Neutrophil (primary cell): ENCODE results near the gene MRPL21.

Source experiments
- H3K27ac ChIP-seq: fragments of 200-600 bp; sonication (generic); 2 replicates; pipeline ENCODE4 v1.5.1; 2016; ENCODE audit warnings: mild to moderate bottlenecking, moderate library complexity
- H3K27me3 ChIP-seq: fragments of 200-600 bp; sonication (generic); 2 replicates; pipeline ENCODE4 v1.6.0; 2016; ENCODE audit warnings: mild to moderate bottlenecking
- H3K36me3 ChIP-seq: fragments of 200-600 bp; sonication (generic); 2 replicates; pipeline ENCODE4 v1.5.1; 2017
- H3K4me1 ChIP-seq, 2 experiments: fragments of 200-600 bp in 1 of 2; sonication (generic) in 1 of 2; 1 replicate in 1 of 2; 2 replicates in 1 of 2; pipeline versions ENCODE4 v1.5.1 to v1.6.1; 2013 to 2016; ENCODE audit warnings: low read depth in 1 of 2, low read length in 1 of 2, mild to moderate bottlenecking in 1 of 2, moderate library complexity in 1 of 2; ENCODE audit not compliant: control insufficient read depth in 1 of 2, insufficient read depth in 1 of 2
- H3K4me3 ChIP-seq, 2 experiments: fragments of 200-600 bp in 1 of 2; sonication (generic) in 1 of 2; 1 replicate in 1 of 2; 2 replicates in 1 of 2; pipeline ENCODE4 v1.5.1; 2013 to 2016; ENCODE audit warnings: low read depth in 1 of 2, low read length in 1 of 2, mild to moderate bottlenecking in 1 of 2, moderate library complexity in 1 of 2
- H3K9me3 ChIP-seq: fragments of 200-600 bp; sonication (generic); 2 replicates; pipeline ENCODE4 v1.5.1; 2016
- CTCF ChIP-seq: fragments of 200-600 bp; sonication (generic); IDR thresholded peaks from 2 replicates; pipeline ENCODE4 v1.5.1; 2016; ENCODE audit warnings: antibody characterized with exemption

Gene MRPL21

GRCh38 chr11:68936676-68937620, 33.3 kb upstream of the MRPL21 start:
- H3K27ac ChIP-seq: no peak overlapping the region
- H3K4me1 ChIP-seq: no peaks in the 10 kb centered on the region
- no peaks in the 10 kb centered on the region for H3K9me3 ChIP-seq
- no peaks in the 10 kb centered on the region for H3K27me3 ChIP-seq
- no peak for TF ChIP-seq CTCF
- peaks cover 97% of the 10 kb centered on the region for H3K36me3 ChIP-seq
- no peak overlapping the region for H3K4me3 ChIP-seq

GRCh38 chr11:68936358-68936636, 32.7 kb upstream of the MRPL21 start:
- H3K4me1 ChIP-seq: peaks cover under 1 to 1% of the 10 kb centered on the region in 2 experiments
- no peak overlapping the region for H3K4me3 ChIP-seq
- no peak overlapping the region for H3K27ac ChIP-seq
- H3K9me3 ChIP-seq: no peaks in the 10 kb centered on the region
- no peak for TF ChIP-seq CTCF
- H3K36me3 ChIP-seq: peaks cover 99% of the 10 kb centered on the region
- no peaks in the 10 kb centered on the region for H3K27me3 ChIP-seq

- peaks cover 99% of the 10 kb centered on the region for H3K36me3 ChIP-seq
- TF ChIP-seq CTCF: no peak
- H3K4me1 ChIP-seq: peaks cover 6 to 7% of the 10 kb centered on the region in 2 experiments
- H3K4me3 ChIP-seq: no peak overlapping the region
- H3K9me3 ChIP-seq: no peaks in the 10 kb centered on the region
- no peaks in the 10 kb centered on the region for H3K27me3 ChIP-seq
- no peak overlapping the region for H3K27ac ChIP-seq
Measured at GRCh38 chr11:68935516-68936357, 32.1 kb upstream of the MRPL21 start.

GRCh38 chr11:68935066-68935465, 31.4 kb upstream of the MRPL21 start:
- H3K4me1 ChIP-seq: peaks cover 12 to 14% of the 10 kb centered on the region in 2 experiments
- no peaks in the 10 kb centered on the region for H3K9me3 ChIP-seq
- TF ChIP-seq CTCF: no peak
- no peak overlapping the region for H3K27ac ChIP-seq
- peaks cover 99% of the 10 kb centered on the region for H3K36me3 ChIP-seq
- H3K4me3 ChIP-seq: no peak overlapping the region
- no peaks in the 10 kb centered on the region for H3K27me3 ChIP-seq

- Histone ChIP-seq H3K9me3 (no peaks in the 10 kb centered on the region), H3K27me3 (no peaks in the 10 kb centered on the region), H3K36me3 (peaks cover 99% of the 10 kb centered on the region), H3K4me3 (no peak overlapping the region), H3K27ac (no peak overlapping the region), H3K4me1 (peaks cover 15 to 18% of the 10 kb centered on the region in 2 experiments)
- TF ChIP-seq CTCF: no peak
Measured at GRCh38 chr11:68934666-68935065, 31.0 kb upstream of the MRPL21 start.
